Mammary epithelial cell (primary cell): ENCODE data around the gene USP17L19.
"Not testable (repeated sequence)": the region's sequence is repeated elsewhere in the genome, so short reads cannot be mapped to it uniquely, and the experiment has no call there.

Experiments
- EZH2 ChIP-seq: IDR thresholded peaks from 2 replicates; pipeline ENCODE4 v1.6.1; 2012; ENCODE audit warnings: low read length, inconsistent platforms, borderline replicate concordance
- TF ChIP-seq, protein P1 (sequence below), 2 donors: IDR thresholded peaks in 1 of 2; conservative IDR thresholded peaks in 1 of 2; 2 replicates each; pipeline ENCODE4 v1.5.1; 2011 to 2012; ENCODE audit warnings: inconsistent platforms in 2 of 2, low read length in 2 of 2, mild to moderate bottlenecking in 2 of 2, control low read depth in 1 of 2, low read depth in 1 of 2; ENCODE audit not compliant: insufficient read depth in 1 of 2; ENCODE audit errors: extremely low read depth in 1 of 2

DNA sequence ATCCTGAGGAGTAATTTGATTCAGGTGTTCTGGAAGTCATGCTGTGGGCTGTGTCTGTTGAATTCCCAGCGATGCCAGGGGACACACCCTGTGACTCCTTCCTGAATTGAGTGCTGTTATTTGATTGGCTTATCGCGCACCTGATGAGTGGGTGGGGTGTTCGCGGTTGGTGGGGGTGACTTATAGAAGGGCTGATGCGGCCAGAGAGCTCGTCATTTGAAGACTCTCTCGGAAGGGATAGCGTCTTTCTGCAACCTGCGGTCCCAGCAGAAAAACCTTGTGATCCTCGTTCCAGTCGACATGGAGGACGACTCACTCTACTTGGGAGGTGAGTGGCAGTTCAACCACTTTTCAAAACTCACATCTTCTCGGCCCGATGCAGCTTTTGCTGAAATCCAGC, 4.6 kb downstream of the USP17L19 start, which contains the start of gene USP17L20:
- TF ChIP-seq, protein P1, sequence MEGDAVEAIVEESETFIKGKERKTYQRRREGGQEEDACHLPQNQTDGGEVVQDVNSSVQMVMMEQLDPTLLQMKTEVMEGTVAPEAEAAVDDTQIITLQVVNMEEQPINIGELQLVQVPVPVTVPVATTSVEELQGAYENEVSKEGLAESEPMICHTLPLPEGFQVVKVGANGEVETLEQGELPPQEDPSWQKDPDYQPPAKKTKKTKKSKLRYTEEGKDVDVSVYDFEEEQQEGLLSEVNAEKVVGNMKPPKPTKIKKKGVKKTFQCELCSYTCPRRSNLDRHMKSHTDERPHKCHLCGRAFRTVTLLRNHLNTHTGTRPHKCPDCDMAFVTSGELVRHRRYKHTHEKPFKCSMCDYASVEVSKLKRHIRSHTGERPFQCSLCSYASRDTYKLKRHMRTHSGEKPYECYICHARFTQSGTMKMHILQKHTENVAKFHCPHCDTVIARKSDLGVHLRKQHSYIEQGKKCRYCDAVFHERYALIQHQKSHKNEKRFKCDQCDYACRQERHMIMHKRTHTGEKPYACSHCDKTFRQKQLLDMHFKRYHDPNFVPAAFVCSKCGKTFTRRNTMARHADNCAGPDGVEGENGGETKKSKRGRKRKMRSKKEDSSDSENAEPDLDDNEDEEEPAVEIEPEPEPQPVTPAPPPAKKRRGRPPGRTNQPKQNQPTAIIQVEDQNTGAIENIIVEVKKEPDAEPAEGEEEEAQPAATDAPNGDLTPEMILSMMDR (conservative IDR thresholded peaks at IDR 0.05 in 1 of 2, IDR thresholded peaks at IDR 0.05 in 1 of 2; ENCODE audit: extremely low read depth in 1 of 2, insufficient read depth in 1 of 2, low read depth in 1 of 2, low read length in 2 of 2), result not testable (repeated sequence)
- not testable (repeated sequence) for TF ChIP-seq EZH2
